Astrocyte (in vitro differentiated cells and primary cell): ENCODE measurements around the gene UBAC2. TPM values are rescaled to one million over a fixed set of nuclear protein-coding genes. Genes with fewer than 3 reads are reported as not detected.

Source experiments
- DNase-seq: peaks from one replicate; pipeline ENCODE4 v3.0.0-alpha.2; 2010; ENCODE audit warnings: low read depth
- FAIRE-seq: peaks from 2 replicates; lab custom pipeline; 2011; peaks lifted over from hg19 to GRCh38; lab: Jason Lieb, UNC
- H2AFZ ChIP-seq: 2 replicates; pipeline ENCODE4 v1.6.0; 2012; ENCODE audit warnings: low read depth, low read length, inconsistent platforms
- H3K27ac ChIP-seq: 2 replicates; pipeline ENCODE4 v1.5.1; 2011; ENCODE audit warnings: low read depth, low read length, inconsistent platforms
- H3K27me3 ChIP-seq: 2 replicates; pipeline ENCODE4 v1.6.0; 2011; ENCODE audit warnings: low read length, inconsistent platforms; ENCODE audit not compliant: insufficient read depth
- H3K36me3 ChIP-seq: 2 replicates; pipeline ENCODE4 v1.5.1; 2011; ENCODE audit warnings: low read length, inconsistent platforms; ENCODE audit not compliant: insufficient read depth
- H3K4me1 ChIP-seq: 2 replicates; pipeline ENCODE4 v1.5.1; 2011; ENCODE audit warnings: low read length, inconsistent platforms; ENCODE audit not compliant: insufficient read depth
- H3K4me2 ChIP-seq: 2 replicates; pipeline ENCODE4 v1.6.0; 2012; ENCODE audit warnings: low read length, inconsistent platforms
- H3K4me3 ChIP-seq: 2 replicates; pipeline ENCODE4 v1.5.1; 2011; ENCODE audit warnings: low read depth, mild to moderate bottlenecking, low read length, inconsistent platforms; ENCODE audit not compliant: insufficient read depth
- H3K79me2 ChIP-seq: 2 replicates; pipeline ENCODE4 v1.6.0; 2012; ENCODE audit warnings: mild to moderate bottlenecking, low read length, inconsistent platforms; ENCODE audit not compliant: insufficient read depth
- H3K9ac ChIP-seq: 2 replicates; pipeline ENCODE4 v1.6.0; 2012; ENCODE audit warnings: mild to moderate bottlenecking, low read length, inconsistent platforms
- H3K9me3 ChIP-seq: 2 replicates; pipeline ENCODE4 v1.5.1; 2012; ENCODE audit warnings: low read depth, mild to moderate bottlenecking, low read length, inconsistent platforms; ENCODE audit not compliant: insufficient read depth
- H4K20me1 ChIP-seq: 2 replicates; pipeline ENCODE4 v1.6.0; 2012; ENCODE audit warnings: low read length, inconsistent platforms; ENCODE audit not compliant: insufficient read depth
- H3K27ac Mint-ChIP-seq: one replicate; pipeline ENCODE4 v1.8.0; 2021; ENCODE audit warnings: mild to moderate bottlenecking, mixed read lengths; ENCODE audit not compliant: unreplicated experiment
- H3K27me3 Mint-ChIP-seq: one replicate; pipeline ENCODE4 v1.8.0; 2021; ENCODE audit warnings: low read depth, mixed read lengths; ENCODE audit not compliant: unreplicated experiment
- H3K36me3 Mint-ChIP-seq: one replicate; pipeline ENCODE4 v1.8.0; 2021; ENCODE audit warnings: low read depth, mixed read lengths; ENCODE audit not compliant: unreplicated experiment
- H3K4me1 Mint-ChIP-seq: one replicate; pipeline ENCODE4 v1.8.0; 2021; ENCODE audit warnings: low read depth, mixed read lengths; ENCODE audit not compliant: unreplicated experiment
- H3K4me3 Mint-ChIP-seq: one replicate; pipeline ENCODE4 v1.8.0; 2021; ENCODE audit warnings: mild to moderate bottlenecking, moderate library complexity, mixed read lengths; ENCODE audit not compliant: unreplicated experiment
- H3K9me3 Mint-ChIP-seq: one replicate; pipeline ENCODE4 v1.8.0; 2021; ENCODE audit warnings: mild to moderate bottlenecking, mixed read lengths; ENCODE audit not compliant: unreplicated experiment
- EZH2 ChIP-seq: IDR thresholded peaks from 2 replicates; pipeline ENCODE4 v1.6.1; 2012; ENCODE audit warnings: mild to moderate bottlenecking, low read length, inconsistent platforms; ENCODE audit not compliant: insufficient read depth
- total RNA-seq: library from RNA; stranded (reverse); gene quantifications from 2 replicates; pipeline ENCODE4 v1.2.1, GENCODE V29; 2021
- TF ChIP-seq, protein P1 (sequence below): IDR thresholded peaks from 2 replicates; pipeline ENCODE4 v1.5.1; 2011; ENCODE audit warnings: low read depth, mild to moderate bottlenecking, inconsistent platforms, low read length, moderate library complexity; ENCODE audit not compliant: insufficient read depth

UBAC2 gene
- total RNA-seq, 1 donor from 2014 or later: 61.0 TPM

DNA sequence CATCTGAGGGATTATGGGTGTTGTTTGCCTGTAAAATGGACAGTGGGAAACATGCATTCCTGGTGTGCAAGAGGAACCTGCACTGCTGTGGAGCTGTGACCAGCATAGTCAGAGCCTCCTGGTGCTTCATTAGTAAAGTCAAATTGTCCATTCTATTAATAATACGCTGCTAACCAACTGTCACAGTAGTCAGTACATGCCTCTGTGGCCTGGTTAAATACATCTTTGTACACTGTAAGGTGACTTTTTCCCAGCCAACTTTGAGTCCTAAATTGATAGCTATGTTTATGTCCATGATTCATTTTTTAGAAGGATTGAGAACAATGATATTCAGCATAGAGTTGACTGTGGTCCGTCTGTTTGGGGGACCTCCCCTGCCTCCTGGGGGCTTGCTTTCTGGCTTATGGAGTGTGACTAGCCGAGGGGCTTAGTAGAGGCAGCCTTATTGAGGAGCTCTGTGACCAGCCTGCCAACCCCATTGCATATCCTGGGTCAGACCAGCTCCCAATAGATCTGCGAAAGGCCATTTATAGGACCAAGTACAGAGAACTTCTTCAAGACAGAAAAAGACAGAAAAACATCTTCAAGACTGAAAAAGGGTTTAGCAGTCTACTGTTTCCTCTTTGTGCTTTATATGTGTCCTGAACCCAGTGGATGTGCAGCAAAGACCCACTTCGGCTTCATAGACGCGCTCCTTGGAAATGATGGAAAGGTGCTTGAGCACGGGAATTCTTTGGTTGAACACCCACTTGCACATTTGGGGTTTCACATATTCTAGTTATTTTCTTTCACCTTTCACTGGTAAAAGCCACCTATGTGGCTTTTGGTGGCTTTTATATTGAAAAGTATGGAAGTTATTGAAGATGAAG, 102.2 kb downstream of the UBAC2 start:
- no peaks in the 10 kb centered on the region for H3K9me3 Mint-ChIP-seq
- Histone ChIP-seq H3K4me2 (no peak overlapping the region), H2AFZ (no peak overlapping the region), H3K9me3 (no peaks in the 10 kb centered on the region), H3K27me3 (no peaks in the 10 kb centered on the region), H3K79me2 (no peaks in the 10 kb centered on the region), H3K4me3 (no peak overlapping the region), H3K4me1 (peaks cover 5% of the 10 kb centered on the region), H3K36me3 (no peaks in the 10 kb centered on the region), H3K27ac (no peak overlapping the region), H3K9ac (no peak overlapping the region), H4K20me1 (no peaks in the 10 kb centered on the region)
- H3K4me3 Mint-ChIP-seq: no peak overlapping the region
- H3K36me3 Mint-ChIP-seq: peaks cover 3% of the 10 kb centered on the region
- H3K27ac Mint-ChIP-seq: no peak overlapping the region
- peaks cover 46% of the 10 kb centered on the region for H3K4me1 Mint-ChIP-seq
- TF ChIP-seq, protein P1, sequence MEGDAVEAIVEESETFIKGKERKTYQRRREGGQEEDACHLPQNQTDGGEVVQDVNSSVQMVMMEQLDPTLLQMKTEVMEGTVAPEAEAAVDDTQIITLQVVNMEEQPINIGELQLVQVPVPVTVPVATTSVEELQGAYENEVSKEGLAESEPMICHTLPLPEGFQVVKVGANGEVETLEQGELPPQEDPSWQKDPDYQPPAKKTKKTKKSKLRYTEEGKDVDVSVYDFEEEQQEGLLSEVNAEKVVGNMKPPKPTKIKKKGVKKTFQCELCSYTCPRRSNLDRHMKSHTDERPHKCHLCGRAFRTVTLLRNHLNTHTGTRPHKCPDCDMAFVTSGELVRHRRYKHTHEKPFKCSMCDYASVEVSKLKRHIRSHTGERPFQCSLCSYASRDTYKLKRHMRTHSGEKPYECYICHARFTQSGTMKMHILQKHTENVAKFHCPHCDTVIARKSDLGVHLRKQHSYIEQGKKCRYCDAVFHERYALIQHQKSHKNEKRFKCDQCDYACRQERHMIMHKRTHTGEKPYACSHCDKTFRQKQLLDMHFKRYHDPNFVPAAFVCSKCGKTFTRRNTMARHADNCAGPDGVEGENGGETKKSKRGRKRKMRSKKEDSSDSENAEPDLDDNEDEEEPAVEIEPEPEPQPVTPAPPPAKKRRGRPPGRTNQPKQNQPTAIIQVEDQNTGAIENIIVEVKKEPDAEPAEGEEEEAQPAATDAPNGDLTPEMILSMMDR: no peak
- no peak for TF ChIP-seq EZH2
- no peak for DNase-seq
- no peak for FAIRE-seq
- no peaks in the 10 kb centered on the region for H3K27me3 Mint-ChIP-seq

DNA sequence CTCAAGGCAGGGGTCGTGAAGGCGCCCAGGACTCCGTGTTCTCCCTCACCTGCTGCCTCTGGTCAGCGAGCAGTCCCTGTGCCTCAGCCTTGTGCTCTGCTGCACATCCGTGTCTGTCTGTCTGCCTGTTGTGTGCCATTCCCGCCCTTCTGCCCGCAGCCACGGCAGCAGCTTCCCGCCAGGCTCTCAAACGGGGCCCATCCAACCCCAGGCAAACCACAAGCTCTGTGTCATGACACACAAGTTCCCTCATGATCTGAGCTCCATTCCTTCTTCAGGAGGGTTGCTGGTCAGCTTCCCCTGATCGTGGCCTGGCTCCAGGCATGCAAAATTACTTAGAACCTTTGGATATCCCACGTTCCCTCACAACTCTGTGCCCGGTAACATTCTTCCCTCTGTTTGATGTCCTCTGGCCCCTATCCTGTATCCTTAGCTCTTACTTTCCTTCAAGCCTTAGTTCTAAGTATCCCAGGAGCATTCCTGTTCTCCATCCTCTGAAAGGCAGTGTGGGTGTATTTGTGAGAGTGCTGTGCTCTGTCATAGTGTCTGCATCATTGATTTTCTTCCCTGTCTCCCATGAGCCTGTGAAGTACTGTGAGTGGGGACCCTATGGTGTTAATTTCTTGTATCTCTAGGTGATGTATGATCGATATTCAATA, 103.3 kb downstream of the UBAC2 start:
- peak overlapping the region; percentile 94 for H3K27ac Mint-ChIP-seq

More for the DNA sequence above, 103.3 kb downstream of the UBAC2 start:
- H3K4me1 Mint-ChIP-seq: peaks cover 54% of the 10 kb centered on the region
- H3K4me3 Mint-ChIP-seq: no peak overlapping the region
- peaks cover 4% of the 10 kb centered on the region for H3K36me3 Mint-ChIP-seq
- Histone ChIP-seq H3K9ac (no peak overlapping the region), H4K20me1 (no peaks in the 10 kb centered on the region), H3K27ac (no peak overlapping the region), H3K4me2 (no peak overlapping the region), H3K4me1 (peaks cover 15% of the 10 kb centered on the region), H3K9me3 (no peaks in the 10 kb centered on the region), H3K4me3 (no peak overlapping the region), H2AFZ (no peak overlapping the region), H3K36me3 (no peaks in the 10 kb centered on the region), H3K27me3 (no peaks in the 10 kb centered on the region), H3K79me2 (no peaks in the 10 kb centered on the region)
- TF ChIP-seq, protein P1: no peak
- TF ChIP-seq EZH2: no peak
- FAIRE-seq (no peak), DNase-seq (no peak)
- no peaks in the 10 kb centered on the region for H3K27me3 Mint-ChIP-seq
- H3K9me3 Mint-ChIP-seq: no peaks in the 10 kb centered on the region
